NCI-H187 (cell line): ENCODE measurements around the gene PLK5.
"Not testable (repeated sequence)": the region's sequence is repeated elsewhere in the genome, so short reads cannot be mapped to it uniquely, and the experiment has no call there.

Experiments
- DNase-seq, 2 experiments: peaks; one replicate each; lab custom pipeline; 2025; lab: John Stamatoyannopoulos, UW

The PLK5 gene

DNA sequence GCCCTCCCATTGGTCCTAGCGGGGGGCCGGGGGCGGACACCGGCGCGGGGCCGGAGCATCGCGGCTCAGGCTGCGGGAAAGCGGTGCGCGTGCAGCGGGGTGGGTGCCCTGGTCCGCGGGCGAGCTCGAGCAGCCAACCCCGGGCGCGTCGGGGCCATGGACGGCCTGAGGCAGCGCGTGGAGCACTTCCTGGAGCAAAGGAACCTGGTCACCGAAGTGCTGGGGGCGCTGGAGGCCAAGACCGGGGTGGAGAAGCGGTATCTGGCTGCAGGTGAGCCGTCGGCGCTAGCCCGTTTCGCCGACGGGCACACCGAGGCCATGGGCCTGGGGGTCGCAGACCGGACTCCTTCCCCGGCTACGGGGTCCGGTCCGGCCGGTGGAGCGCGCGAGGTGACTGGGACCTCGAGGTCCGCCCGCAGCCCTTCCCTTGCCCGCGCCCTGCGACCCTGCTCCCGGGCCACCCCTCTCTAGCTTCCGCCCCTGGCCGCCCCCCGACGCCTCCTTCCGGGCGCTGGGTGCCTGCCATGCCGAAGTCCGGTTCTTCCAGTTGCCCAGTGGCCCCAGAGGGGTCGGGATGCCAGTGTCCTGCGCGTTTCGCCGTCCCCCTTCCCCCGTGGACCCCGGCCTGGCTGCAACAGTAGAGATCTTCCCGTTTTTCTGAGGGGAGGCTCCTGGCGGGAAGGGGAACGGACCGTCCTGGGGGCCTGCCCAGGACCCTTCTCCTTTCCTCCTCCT lies 32.6 kb upstream of the PLK5 start, which contains the start of gene REEP6:
REEP6 (plus strand) TSS at position 68 of the 735 bp plus-strand sequence; CDS start at position 157, 89 bp downstream.
- no peak for DNase-seq

DNA sequence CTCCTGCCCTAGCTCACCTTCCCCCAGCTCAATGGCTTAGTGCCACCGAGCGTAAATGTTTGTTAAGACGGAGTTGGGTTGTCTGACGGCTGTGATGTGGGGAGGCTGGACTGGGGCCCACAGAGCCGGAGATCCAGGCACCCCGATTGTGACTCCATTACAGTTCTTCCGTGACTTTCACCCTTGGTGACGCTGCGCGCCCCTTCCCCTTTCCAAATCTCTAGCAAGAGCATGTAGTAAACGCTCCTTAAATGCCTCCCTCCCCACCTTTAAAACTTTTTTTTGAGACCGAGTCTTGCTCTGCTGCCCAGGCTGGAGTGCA lies 32.1 kb upstream of the PLK5 start:
- no peak for DNase-seq

DNA sequence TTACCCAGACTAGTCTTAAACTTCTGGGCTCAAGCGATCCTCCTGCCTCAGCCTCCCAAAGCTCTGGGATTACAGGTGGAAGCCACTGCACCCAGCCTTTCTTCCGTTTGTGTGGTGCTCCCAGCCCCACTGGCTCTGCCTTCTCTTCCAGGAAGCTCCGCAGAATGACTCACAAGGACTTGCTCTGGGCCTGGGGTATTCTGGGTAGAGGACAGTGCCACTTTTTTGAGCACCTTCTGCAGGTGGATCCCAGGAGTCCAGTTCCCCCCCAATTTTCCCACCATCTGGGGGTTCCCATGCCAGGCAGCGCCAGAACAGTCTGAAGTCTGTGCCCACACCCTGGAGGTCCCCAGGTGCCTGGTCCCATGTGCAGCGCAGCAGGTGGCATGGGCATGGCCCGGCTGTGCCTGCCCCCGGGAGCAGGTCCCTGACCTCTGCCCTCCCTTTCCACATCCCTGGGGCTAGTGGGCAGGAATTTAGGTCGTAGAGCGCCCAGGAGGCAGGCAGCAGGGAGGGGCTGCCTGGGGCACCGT lies 31.3 kb upstream of the PLK5 start:
- no peak for DNase-seq

DNA sequence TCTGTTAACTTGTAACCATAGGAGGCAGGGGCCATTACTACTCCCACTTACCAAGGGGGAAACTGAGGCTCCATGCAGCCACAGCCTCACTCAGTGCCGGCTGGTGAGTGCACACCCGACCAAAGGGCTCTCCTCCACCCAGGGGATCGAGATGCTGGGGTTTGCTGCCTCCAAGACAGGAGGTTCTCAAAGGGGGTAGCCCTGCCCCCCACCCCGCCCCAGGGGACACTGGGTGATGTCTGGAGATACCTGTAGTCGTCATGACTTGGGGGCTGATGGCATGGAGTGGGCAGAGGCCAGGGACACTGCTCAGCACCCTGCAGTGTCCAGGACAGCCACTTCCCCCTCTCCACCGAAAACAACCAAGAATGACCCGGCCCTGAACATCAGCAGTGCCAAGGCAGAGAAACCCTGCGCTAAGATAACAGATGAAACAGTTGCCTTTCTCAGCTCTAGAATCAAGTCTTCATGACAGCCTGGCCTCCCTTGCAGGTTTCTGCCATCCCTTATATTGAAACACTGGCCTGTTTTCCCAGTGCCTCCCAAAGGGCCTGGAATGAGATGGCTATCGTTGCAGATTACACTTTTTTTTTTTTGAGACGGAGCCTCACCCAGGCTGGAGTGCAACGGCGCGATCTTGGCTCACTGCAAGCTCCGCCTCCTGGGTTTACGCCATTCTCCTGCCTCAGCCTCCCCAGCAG lies 29.6 kb upstream of the PLK5 start:
- DNase-seq = no peak

DNA sequence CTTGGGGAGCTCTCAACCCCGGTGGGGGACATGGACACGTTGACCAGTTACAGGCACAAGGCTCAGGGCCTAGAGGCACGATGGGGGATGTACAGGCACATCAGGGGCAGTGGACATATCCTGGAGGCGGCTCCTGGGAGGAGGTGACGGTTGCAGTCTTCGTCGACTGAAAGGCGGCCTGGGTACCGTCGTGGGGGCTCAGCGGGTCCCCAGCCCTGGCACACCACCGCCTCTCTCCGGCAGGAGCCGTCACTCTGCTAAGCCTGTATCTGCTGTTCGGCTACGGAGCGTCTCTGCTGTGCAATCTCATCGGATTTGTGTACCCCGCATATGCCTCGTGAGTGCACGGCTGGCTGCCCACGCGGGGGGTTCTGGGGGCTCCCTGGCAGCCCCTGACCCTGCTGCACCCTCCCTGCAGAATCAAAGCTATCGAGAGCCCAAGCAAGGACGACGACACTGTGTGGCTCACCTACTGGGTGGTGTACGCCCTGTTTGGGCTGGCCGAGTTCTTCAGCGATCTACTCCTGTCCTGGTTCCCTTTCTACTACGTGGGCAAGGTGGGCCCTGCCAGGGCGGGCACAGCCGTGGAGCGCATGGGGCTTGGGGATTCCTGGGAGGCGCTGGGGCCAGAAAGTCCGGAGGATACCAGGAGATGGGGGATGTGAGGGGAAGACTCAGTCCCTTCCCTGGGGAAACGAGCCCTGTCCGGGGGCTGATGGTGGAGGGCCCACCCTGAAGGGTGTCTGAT lies 28.7 kb upstream of the PLK5 start:
- DNase-seq = no peak

DNA sequence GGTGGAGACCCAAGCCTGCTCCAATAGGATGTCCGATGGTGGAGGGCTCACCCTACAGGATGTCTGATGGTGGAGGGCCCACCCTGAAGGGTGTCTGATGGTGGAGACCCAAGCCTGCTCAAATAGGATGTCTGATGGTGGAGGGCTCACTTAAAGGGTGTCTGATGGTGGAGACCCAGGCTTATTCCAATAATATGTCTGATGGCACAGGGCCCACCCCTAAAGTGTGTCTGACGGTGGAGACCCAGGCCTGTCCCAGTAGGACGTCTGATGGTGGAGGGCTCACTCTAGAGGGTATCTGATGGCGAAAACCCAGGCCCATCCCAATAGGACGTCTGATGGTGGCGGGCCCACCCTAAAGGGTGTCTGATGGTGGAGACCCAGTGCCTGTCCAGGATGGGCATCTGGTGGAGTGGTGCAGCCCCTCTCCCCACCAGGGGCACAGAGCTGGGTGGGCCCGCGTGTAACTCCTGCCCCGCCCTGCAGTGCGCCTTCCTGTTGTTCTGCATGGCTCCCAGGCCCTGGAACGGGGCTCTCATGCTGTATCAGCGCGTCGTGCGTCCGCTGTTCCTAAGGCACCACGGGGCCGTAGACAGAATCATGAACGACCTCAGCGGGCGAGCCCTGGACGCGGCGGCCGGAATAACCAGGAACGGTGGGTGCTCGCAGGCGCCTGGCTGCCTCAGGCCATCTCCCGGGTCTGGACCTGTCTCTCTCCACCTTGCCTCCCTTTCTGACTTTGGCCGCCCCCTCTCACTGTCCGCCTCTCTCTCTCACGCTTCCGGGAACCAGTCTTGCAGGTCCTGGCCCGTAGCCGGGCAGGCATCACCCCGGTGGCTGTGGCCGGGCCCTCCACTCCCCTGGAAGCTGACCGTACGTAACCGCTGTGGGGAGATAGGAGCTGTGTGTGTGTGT lies 27.8 kb upstream of the PLK5 start:
- DNase-seq = no peak

DNA sequence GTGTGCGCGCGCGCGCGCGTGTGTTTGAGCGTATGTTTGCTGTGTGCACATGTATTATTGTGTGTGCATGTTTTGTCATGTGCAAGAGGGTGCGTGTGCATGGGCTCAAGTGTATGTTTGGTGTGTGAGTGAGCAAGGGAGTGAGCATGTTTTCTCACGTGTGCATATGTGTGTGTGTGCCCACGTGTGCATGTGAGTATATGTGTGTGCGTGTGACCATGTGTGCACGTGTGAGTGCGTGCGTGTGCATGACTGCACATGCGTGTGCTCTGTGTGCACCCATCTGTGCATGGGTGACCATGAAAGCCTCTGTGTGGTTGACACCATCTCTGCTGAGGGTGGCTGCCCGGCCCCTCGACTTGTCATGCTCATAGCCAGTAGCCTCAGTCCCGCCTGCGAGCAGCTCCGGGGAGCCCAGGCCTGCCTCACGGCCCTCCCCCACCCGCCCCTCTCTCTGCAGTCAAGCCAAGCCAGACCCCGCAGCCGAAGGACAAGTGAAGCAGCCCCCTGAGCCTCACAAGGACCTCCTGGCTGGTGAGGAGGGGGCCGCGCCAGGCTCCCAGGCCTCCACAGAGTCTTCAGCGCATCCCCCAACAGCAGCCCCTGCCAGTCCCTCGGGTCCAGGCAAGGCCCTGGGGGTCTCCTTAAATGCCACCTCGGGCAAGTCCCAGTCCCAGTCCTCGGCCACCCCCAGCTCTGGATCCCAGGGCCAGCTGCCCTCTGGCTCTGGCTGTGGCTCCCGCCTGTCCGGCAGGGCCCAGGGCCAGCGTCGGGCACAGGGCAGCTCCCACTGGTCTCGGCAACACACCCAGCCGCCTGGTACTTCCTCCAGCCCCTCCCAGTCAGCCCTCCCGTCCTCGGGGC lies 26.9 kb upstream of the PLK5 start:
- DNase-seq = no peak

DNA sequence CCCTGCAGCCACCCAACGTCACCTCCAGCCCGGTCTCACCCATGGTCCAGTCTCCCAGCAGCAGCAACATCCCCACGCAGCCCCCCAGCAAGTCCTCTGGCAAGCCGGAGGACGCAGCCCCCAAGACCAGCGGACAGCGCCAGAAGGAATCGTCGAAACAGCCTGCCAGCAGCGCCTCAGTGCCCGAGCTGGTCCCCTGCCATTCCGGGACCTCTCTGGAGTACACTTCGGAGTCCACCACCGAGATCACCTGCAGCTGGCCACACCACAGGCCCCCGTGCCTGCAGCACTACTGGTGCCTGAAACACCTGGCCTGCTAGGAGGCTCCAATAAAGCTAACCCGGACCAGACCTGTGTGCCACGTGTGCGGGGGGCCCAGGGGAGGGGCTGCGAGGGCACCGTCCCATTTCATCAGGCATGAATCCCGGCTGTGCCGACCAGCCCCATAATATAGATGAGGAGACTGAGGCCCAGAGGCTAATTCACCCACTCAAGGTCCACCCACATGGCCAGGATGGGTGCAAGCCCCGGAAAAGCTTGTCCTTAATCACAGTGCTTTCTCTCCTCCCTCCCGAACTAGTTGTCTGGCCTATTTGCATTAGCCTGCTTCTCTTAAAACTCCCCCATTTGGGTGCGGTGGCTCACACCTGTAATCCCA lies 26.2 kb upstream of the PLK5 start:
- no peak for DNase-seq

DNA sequence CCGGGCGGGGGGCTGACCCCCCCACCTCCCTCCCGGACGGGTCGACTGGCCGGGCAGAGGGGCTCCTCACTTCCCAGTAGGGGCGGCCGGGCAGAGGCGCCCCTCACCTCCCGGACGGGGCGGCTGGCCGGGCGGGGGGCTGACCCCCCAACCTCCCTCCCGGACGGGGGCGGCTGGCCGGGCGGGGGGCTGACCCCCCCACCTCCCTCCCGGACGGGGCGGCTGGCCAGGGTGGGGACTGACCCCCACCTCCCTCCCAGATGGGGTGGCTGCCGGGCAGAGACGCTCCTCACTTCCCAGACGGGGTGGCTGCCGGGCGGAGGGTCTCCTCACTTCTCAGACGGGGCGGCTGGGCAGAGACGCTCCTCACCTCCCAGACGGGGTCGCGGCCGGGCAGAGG lies 24.6 kb upstream of the PLK5 start:
- not testable (repeated sequence) for DNase-seq

DNA sequence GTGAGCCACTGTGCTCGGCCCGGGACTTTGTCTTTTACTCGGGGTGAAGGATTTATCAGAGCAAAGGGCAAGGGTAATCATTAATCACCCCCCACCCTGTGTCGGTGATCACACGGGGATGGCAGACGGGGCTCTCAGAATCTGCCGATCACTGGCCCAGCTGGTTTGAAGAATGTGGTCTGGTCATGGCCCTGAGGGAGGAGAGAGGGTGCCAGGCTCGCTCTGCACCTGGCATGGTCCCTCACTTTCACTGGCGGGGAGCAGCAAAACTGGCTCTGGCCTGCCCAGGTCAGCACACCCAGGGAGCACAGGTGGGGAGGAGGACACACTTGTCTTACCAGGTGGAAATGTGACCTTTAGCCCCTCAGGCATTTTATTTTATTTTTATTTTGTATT lies 22.7 kb upstream of the PLK5 start:
- no peak for DNase-seq

DNA sequence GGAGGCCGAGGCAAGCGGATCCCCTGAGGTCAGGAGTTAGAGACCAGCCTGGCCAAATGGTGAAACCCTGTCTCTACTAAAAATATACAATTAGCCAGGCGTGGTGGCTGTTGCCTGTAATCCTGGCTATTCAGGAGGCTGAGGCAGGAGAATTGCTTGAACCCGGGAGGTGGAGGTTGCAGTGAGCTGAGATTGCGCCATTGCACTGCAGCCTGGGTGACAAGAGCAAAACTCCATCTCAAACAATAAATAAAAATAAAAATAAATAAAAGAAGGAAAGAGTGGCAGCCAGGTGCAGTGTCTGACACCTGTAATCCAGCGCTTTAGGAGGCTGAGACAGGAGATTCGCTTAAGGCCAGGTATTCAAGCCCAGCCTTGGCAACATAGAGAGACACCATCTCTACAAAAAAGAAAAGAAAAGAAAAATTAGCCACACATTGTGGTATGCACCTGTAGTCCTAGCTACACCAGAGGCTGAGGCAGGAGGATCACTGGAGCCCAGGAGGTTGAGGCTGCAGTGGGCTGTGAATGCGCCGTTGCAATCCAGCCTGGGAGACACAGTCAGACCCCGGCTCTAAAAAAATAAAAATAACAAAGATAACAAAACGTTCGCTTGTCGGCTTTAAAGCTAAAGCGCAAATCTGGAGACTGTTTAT lies 21.3 kb upstream of the PLK5 start:
- no peak for DNase-seq

DNA sequence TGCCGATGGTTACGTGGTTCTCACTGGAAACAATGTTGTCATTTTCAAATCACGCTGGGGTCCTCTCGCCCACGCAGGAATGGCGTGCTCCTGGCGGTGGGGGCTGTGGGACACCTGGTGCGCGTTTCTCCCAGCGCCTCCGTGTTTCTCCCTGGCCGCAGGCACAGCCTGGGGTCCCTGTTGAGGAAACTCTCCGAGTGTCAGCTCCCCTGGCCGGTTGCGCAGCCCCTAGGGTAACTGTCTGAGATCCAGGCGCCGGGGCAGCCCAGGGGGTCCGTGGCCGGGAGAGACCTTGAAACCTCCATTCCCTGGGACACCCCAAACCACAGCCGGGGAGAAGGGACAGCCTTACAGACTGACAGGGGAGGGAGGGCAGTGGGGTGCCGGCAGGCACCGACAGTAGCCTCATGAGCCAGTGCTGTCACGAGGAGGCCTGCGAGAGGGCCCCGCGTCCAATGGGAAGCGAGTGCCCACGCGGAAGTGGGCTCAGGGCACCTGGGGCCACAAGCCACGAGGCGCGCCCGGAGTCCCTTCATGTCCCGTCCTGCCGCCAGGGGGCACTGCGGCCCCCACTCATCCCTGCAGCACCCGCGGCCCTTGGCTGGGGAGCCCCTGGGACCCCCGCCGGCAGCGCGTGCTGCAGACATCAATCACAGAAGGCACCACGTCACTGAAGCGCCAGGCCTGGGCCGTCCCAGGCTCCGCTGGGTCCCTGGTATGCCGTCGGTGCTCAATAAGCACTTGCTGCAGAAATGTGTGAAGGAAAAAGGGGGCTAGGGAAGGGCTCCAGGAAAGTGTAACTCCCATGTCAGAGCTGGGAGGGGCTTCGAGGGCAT lies 20.6 kb upstream of the PLK5 start:
- no peak for DNase-seq

DNA sequence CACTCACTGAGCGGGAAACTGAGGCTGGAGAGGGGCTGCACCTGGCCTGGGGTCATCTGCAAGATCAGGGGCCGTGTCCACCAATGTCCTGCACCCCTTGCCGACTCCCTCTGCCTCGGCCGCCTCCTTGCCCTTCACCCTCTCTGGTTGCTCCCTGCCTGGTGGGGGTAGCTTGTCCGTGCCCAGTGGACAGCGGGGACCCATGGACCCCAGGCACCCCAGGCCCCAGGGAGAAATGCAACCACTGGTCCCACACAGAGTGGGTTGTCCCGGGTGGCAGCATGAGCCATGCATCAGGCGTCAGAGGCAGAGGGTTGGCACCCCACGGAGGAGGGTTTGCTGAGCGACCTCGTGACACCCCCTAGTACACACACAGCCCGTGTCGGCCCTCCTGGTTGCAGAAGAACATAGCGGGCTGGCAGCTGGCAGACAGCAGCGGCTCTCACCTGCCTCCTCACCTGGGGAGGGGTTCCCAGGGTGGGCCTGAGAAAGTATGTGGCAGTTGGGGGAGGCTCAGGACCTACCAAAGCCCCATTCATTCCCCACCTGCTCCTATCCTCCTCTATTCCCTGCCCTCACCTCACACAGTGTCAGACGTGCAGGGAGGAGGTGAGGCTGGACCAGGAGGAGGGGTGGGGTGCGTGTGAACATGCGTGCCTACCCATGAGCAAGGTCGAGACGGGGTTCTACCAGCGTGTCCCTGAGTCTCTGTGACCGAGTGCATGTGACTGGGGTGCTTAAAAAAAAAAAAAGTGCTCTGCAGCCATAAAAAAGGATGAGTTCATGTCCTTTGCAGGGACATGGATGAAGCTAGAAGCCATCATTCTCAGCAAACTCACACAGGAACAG lies 19.7 kb upstream of the PLK5 start:
- DNase-seq = no peak

DNA sequence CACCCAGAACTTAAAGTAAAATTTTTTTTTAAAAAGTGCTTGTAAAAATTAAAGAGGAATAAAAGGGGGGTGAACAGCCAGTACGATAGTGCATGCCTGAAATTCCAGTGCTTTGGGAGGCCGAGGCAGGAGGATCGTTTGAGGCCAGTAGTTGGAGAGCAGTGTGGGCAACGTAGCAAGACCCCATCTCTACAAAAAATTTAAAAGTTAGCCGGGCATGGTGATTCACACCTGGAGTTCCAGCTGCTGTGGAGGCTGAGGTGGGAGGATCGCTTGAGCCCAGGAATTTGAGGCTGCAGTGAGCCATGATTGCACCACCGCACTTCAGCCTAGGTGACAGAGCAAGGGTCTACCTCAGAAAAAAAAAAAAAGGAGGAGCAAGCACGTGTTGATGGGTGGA lies 18.9 kb upstream of the PLK5 start:
- DNase-seq = no peak

DNA sequence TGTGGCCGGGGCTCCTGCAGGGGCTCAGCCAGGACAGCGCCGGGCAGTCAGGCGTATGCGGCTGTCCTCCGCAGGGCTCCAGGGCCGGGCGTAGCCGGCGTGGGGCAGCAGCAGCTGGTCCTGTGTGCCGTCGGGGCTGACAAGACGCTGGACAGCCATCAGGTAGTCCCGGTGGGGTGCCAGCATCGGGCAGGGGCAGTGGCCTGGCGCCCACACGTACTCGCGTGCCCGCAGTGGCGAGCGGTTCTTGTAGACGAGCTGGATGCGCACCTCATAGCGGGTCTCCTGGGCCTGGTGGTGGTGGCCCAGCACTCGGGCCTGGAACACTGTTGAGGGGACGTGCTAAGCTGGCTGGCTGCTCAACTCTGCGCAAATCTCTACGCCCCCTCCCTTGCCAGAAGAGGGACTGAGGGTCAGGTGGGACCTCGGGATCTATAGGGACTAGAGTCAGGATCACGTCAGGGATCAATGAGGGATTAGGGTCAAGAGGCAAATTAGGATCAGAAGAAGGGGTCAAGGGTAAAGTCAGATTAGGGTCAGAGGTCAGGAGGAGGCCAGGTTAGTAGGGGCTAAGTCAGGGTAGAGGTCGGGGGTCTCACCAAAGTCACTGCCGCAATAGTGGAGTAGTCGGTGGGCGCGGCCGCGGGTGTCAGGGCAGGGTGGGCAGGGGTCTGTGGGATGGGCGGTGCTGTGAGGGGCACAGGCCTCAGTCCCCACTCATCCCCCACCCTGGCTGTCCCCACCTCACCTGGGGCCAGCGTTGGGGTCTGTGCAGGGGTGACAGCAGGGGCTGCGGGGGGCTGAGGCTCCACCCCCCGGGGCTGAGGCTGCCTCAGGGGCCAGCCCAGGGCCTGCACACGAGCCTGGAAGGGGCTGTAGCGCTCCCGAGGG lies 17.6 kb upstream of the PLK5 start:
- no peak for DNase-seq

DNA sequence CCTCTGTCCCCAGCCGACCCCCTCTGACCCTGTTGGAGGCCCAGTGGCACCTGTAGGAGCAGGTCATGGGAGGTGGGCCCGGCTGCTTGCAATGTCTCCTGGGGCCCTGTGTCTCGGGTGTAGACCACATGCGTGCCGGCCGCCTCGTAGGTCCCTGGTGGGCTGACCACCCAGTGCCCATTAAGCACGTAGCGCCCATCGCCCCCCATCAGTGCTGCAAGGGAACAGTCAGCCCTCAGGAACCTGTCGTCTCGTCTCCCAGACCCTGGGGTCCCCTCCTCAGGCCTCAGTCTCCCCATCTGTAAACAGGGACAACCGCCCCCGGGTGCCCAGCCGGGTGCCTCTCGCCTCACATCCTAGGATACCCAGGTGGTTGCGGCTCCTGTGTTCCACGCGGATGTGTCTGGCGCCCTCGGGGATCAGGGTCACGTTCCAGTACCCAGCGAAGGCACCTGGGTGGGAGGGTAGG lies 16.7 kb upstream of the PLK5 start:
- no peak for DNase-seq
